Right lobe of liver (tissue), 4 donors: Measurements from ENCODE around the gene GRM8.

Experiments used
- POLR2A ChIP-seq: fragments of 450-650 bp; IDR thresholded peaks from one replicate; pipeline ENCODE4 v1.6.1; 2017; ENCODE audit warnings: antibody characterized with exemption, mild to moderate bottlenecking
- TF ChIP-seq, protein P1 (sequence below), 4 donors: fragments of 200-600 bp in 3 of 4; fragments of 450-650 bp in 1 of 4; IDR thresholded peaks; one replicate each; pipeline versions ENCODE4 v1.5.1 to v1.8.0; 2016 to 2022; ENCODE audit warnings: antibody characterized with exemption in 4 of 4, mild to moderate bottlenecking in 2 of 4
- donor health status: DM: no; HTN: no; CAD: no.
- donor health status: DM: no; HTN: no; CAD: no.
- donor health status: DM: no; HTN: yes; CAD: no.

DNA sequence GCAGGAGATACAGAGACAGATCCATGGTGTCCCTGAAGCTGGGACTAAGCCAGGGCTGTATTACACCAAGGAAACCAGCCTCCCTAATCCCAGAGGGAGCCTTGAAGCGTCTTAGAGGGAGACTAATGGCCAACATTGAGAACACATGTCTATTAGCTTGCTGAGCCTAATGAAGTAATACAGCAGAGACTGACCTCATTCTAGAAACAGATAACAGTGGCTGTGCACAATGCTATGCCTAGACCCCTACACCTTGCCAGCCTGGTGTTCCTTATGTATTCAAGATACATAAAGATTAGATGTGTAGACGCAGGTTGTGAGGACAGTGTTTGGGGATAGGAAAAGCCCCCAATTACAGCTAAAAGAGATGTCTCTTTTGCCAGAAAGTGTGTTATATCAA is 19.1 kb downstream of the GRM8 start:
- TF ChIP-seq, protein P1, sequence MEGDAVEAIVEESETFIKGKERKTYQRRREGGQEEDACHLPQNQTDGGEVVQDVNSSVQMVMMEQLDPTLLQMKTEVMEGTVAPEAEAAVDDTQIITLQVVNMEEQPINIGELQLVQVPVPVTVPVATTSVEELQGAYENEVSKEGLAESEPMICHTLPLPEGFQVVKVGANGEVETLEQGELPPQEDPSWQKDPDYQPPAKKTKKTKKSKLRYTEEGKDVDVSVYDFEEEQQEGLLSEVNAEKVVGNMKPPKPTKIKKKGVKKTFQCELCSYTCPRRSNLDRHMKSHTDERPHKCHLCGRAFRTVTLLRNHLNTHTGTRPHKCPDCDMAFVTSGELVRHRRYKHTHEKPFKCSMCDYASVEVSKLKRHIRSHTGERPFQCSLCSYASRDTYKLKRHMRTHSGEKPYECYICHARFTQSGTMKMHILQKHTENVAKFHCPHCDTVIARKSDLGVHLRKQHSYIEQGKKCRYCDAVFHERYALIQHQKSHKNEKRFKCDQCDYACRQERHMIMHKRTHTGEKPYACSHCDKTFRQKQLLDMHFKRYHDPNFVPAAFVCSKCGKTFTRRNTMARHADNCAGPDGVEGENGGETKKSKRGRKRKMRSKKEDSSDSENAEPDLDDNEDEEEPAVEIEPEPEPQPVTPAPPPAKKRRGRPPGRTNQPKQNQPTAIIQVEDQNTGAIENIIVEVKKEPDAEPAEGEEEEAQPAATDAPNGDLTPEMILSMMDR (IDR thresholded peaks at IDR 0.05) = no peak
- TF ChIP-seq POLR2A = no peak
